OCI-LY7 (cell line): ENCODE measurements around the gene VCL. TPM values are rescaled to one million over a fixed set of nuclear protein-coding genes. Genes with fewer than 3 reads are reported as not detected.

Source experiments
- BruUV-seq: library from RNA; stranded (reverse); fragments of 400-500 nt; replicated peaks from 2 replicates; lab custom pipeline; 2021; lab: Mats Ljungman, UMichigan
- CTCF ChIA-PET: fragments of 300-600 bp; sonication (Branson Sonifier 250); formaldehyde crosslinking; loops from one replicate; lab custom pipeline; 2022; ENCODE audit warnings: antibody characterized with exemption; ENCODE audit not compliant: unreplicated experiment; lab: Charles Lee
- POLR2A ChIA-PET: fragments of 300-600 bp; sonication (Branson Sonifier 250); formaldehyde crosslinking; loops from one replicate; lab custom pipeline; 2022; ENCODE audit warnings: antibody characterized with exemption; lab: Charles Lee
- DNase-seq: peaks from one replicate; pipeline ENCODE4 v3.0.0-alpha.2; 2015; ENCODE audit warnings: low spot score
- H2AFZ ChIP-seq: fragments of 200-600 bp; sonication (generic), shearing (Covaris generic); 2 replicates; pipeline ENCODE4 v1.6.1; 2014; ENCODE audit warnings: mild to moderate bottlenecking, antibody characterized with exemption, low read length, moderate library complexity
- H3K27ac ChIP-seq: fragments of 200-600 bp; sonication (generic); 2 replicates; pipeline ENCODE4 v1.5.1; 2014; ENCODE audit warnings: mixed run types, low read depth, mild to moderate bottlenecking, moderate library complexity, low read length, inconsistent platforms; ENCODE audit not compliant: poor library complexity, severe bottlenecking
- H3K36me3 ChIP-seq: fragments of 200-600 bp; sonication (generic); 2 replicates; pipeline ENCODE4 v1.6.1; 2014; ENCODE audit warnings: mild to moderate bottlenecking, antibody characterized with exemption, low read length, moderate library complexity, mixed read lengths; ENCODE audit not compliant: insufficient read depth
- H3K4me1 ChIP-seq: fragments of 200-600 bp; sonication (generic); 2 replicates; pipeline ENCODE4 v1.5.1; 2014; ENCODE audit warnings: mild to moderate bottlenecking, low read length; ENCODE audit not compliant: insufficient read depth, poor library complexity, severe bottlenecking
- H3K4me2 ChIP-seq: fragments of 200-600 bp; sonication (generic); 2 replicates; pipeline ENCODE4 v1.6.1; 2014; ENCODE audit warnings: mild to moderate bottlenecking, low read length
- H3K4me3 ChIP-seq: fragments of 200-600 bp; sonication (generic); 2 replicates; pipeline ENCODE4 v1.5.1; 2014; ENCODE audit warnings: mild to moderate bottlenecking, low read depth, low read length; ENCODE audit not compliant: poor library complexity, severe bottlenecking
- H3K79me2 ChIP-seq: fragments of 200-600 bp; sonication (generic); 2 replicates; pipeline ENCODE4 v1.6.1; 2016; ENCODE audit warnings: low read depth, mild to moderate bottlenecking, low read length, moderate library complexity, mixed read lengths; ENCODE audit not compliant: insufficient read depth
- H3K9me2 ChIP-seq: fragments of 200-600 bp; sonication (generic); 2 replicates; pipeline ENCODE4 v1.6.1; 2016; ENCODE audit warnings: mild to moderate bottlenecking, low read length, mixed read lengths; ENCODE audit not compliant: insufficient read depth
- H3K9me3 ChIP-seq: fragments of 200-600 bp; sonication (generic); 2 replicates; pipeline ENCODE4 v1.6.1; 2014; ENCODE audit warnings: mild to moderate bottlenecking, mixed run types, low read length, mixed read lengths
- H4K20me1 ChIP-seq: fragments of 200-600 bp; sonication (generic); 2 replicates; pipeline ENCODE4 v1.6.1; 2014; ENCODE audit warnings: mild to moderate bottlenecking, antibody characterized with exemption, low read length, moderate library complexity, mixed read lengths; ENCODE audit not compliant: insufficient read depth
- EZH2phosphoT487 ChIP-seq: fragments of 200-600 bp; sonication (generic); IDR thresholded peaks from 2 replicates; pipeline ENCODE4 v1.6.1; 2018; ENCODE audit warnings: low read depth, borderline replicate concordance, mild to moderate bottlenecking, mixed run types, antibody characterized with exemption, low read length, moderate library complexity, mixed read lengths
- intact Hi-C: fragments of 100-400 bp; cut with micrococcal nuclease; formaldehyde crosslinking; loops from one replicate; pipeline ENCODE4 v1.10.0; 2022; ENCODE audit not compliant: unreplicated experiment
- total RNA-seq, 2 experiments: library from RNA; depleted of rRNA in 1 of 2; stranded (reverse); fragments of >200 nt in 1 of 2; shearing (Covaris generic) in 1 of 2; gene quantifications; 2 replicates each; pipeline ENCODE4 v1.2.3, GENCODE V29; 2014 to 2022
- TF ChIP-seq, protein P1 (sequence below): fragments of 200-600 bp; sonication (generic); conservative IDR thresholded peaks from 2 replicates; pipeline ENCODE4 v1.5.1; 2014; ENCODE audit warnings: mild to moderate bottlenecking, antibody characterized with exemption, low read length, moderate library complexity, mixed read lengths

The VCL gene
- total RNA-seq, 2 experiments from 2014 or later = 19.1 to 55.5 TPM

DNA sequence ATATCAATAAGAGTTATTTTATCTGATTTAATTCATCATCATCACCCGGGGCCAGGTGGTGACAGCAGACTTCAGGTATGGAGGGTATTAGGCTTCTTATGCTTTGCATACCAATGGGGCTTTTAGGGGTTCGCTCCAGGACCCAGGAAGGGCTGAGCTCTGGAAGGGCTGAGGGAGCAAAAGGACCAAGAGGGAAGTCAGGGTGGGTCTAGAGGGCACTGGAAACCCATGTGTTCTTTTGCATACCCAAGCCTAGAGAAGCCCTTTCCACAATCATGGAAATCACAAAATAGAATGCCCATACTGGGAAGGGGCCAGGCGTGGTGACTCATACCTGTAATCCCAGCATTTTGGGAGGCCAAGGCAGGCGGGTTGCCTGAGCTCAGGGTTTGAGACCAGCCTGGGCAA, 30.9 kb upstream of the VCL start:
- no peaks in the 10 kb centered on the region for H3K9me2 ChIP-seq
- TF ChIP-seq EZH2phosphoT487 = no peak
- TF ChIP-seq, protein P1, sequence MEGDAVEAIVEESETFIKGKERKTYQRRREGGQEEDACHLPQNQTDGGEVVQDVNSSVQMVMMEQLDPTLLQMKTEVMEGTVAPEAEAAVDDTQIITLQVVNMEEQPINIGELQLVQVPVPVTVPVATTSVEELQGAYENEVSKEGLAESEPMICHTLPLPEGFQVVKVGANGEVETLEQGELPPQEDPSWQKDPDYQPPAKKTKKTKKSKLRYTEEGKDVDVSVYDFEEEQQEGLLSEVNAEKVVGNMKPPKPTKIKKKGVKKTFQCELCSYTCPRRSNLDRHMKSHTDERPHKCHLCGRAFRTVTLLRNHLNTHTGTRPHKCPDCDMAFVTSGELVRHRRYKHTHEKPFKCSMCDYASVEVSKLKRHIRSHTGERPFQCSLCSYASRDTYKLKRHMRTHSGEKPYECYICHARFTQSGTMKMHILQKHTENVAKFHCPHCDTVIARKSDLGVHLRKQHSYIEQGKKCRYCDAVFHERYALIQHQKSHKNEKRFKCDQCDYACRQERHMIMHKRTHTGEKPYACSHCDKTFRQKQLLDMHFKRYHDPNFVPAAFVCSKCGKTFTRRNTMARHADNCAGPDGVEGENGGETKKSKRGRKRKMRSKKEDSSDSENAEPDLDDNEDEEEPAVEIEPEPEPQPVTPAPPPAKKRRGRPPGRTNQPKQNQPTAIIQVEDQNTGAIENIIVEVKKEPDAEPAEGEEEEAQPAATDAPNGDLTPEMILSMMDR = no peak
- no peak overlapping the region for H3K4me3 ChIP-seq
- H3K27ac ChIP-seq = no peak overlapping the region
- no peaks in the 10 kb centered on the region for H3K36me3 ChIP-seq
- H3K9me3 ChIP-seq = no peaks in the 10 kb centered on the region
- no TSS peak for BruUV-seq
- ChIA-PET POLR2A (interaction anchor here (0.7 kb wide), 1 partner anchor 28 kb away, joined by 4 read pairs; no protein-coding TSS in a partner anchor), CTCF (no interaction called here)
- H2AFZ ChIP-seq = no peak overlapping the region
- H3K79me2 ChIP-seq = no peaks in the 10 kb centered on the region
- H4K20me1 ChIP-seq = no peaks in the 10 kb centered on the region
- H3K4me1 ChIP-seq = no peaks in the 10 kb centered on the region
- no peak for DNase-seq
- no peak overlapping the region for H3K4me2 ChIP-seq
- intact Hi-C loops = no loop called here

GRCh38 chr10:73967544-73967943, 30.4 kb upstream of the VCL start:
- Histone ChIP-seq H3K27ac (no peak overlapping the region), H2AFZ (no peak overlapping the region), H3K36me3 (no peaks in the 10 kb centered on the region), H3K4me3 (no peak overlapping the region), H3K9me2 (no peaks in the 10 kb centered on the region), H3K79me2 (no peaks in the 10 kb centered on the region), H3K4me2 (no peak overlapping the region), H3K9me3 (no peaks in the 10 kb centered on the region), H4K20me1 (no peaks in the 10 kb centered on the region), H3K4me1 (no peaks in the 10 kb centered on the region)
- ChIA-PET CTCF (no interaction called here), POLR2A (interaction anchor here (0.7 to 0.8 kb wide), 2 partner anchors 28 to 82 kb away, joined by 3 to 4 read pairs; no protein-coding TSS in a partner anchor)
- TF ChIP-seq EZH2phosphoT487 = no peak
- TF ChIP-seq, protein P1 = no peak
- DNase-seq = no peak
- no TSS peak for BruUV-seq
- intact Hi-C loops = no loop called here

DNA sequence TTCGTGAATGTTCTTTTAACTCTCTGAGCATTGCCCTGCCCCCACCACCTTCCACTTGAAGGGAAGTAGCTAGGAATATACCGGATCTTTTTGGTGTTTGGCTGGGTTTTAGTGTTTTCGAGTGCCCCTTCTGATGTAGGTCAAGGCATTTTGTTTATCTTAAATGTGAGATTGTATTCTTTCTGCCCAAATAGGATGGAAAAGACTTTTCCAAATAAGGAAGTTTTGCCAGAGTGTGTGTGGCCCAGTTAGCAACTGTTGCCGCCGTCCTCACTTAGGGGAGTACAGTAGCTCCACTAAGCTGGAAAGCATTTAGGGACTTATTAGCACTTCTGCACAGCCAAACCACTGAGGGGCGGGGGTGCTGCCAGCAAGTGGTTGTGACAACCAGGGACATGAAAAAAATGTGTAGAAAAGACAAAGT, 29.8 kb upstream of the VCL start:
- ChIA-PET CTCF (no interaction called here), POLR2A (interaction anchor here (0.5 to 1.0 kb wide), 3 partner anchors 10 to 82 kb away, joined by 3 to 8 read pairs (median 3); no protein-coding TSS in a partner anchor)
- Histone ChIP-seq H3K36me3 (no peaks in the 10 kb centered on the region), H3K27ac (no peak overlapping the region), H2AFZ (no peak overlapping the region), H3K4me1 (no peaks in the 10 kb centered on the region), H4K20me1 (no peaks in the 10 kb centered on the region), H3K4me3 (no peak overlapping the region), H3K4me2 (no peak overlapping the region), H3K9me2 (no peaks in the 10 kb centered on the region), H3K79me2 (no peaks in the 10 kb centered on the region), H3K9me3 (no peaks in the 10 kb centered on the region)
- intact Hi-C loops = no loop called here
- DNase-seq = no peak
- BruUV-seq = no TSS peak
- TF ChIP-seq EZH2phosphoT487 = no peak
- TF ChIP-seq, protein P1 = no peak
